PFSK-1 (cell line): ENCODE results near the gene MYO9A.

Experiments
- FOXP2 ChIP-seq: optimal IDR thresholded peaks from 2 replicates; pipeline ENCODE3; 2011; ENCODE audit warnings: borderline replicate concordance, control low read depth, inconsistent platforms; ENCODE audit not compliant: insufficient read depth; ENCODE audit errors: extremely low read length, extremely low read depth
- POLR2AphosphoS5 ChIP-seq: IDR thresholded peaks from 2 replicates; pipeline ENCODE4 v1.6.1; 2012; ENCODE audit warnings: low read depth, mild to moderate bottlenecking, control low read depth, low read length, moderate library complexity
- REST ChIP-seq, 2 experiments: IDR thresholded peaks; 2 replicates each; pipeline versions ENCODE4 v1.6.1 to v1.8.0; 2011 to 2012; ENCODE audit warnings: low read depth in 2 of 2, low read length in 2 of 2, control low read depth in 1 of 2, inconsistent platforms in 1 of 2, mild to moderate bottlenecking in 1 of 2, moderate library complexity in 1 of 2; ENCODE audit not compliant: insufficient read depth in 1 of 2
- SIN3A ChIP-seq: IDR thresholded peaks from 2 replicates; pipeline ENCODE4 v1.6.1; 2012; ENCODE audit warnings: mild to moderate bottlenecking, low read length, moderate library complexity, borderline replicate concordance; ENCODE audit not compliant: insufficient read depth
- TAF1 ChIP-seq: IDR thresholded peaks from 2 replicates; pipeline ENCODE4 v1.6.1; 2012; ENCODE audit warnings: low read length, control low read depth, borderline replicate concordance; ENCODE audit not compliant: insufficient read depth

The MYO9A gene

GRCh38 chr15:71802770-71803169 lies 315.2 kb downstream of the MYO9A start:
- TF ChIP-seq REST (IDR thresholded peaks at IDR 0.05; ENCODE audit: insufficient read depth in 1 of 2, low read depth in 2 of 2, low read length in 2 of 2), result no peak
- no peak for TF ChIP-seq SIN3A
- no peak for TF ChIP-seq TAF1
- no peak for TF ChIP-seq FOXP2
- no peak for TF ChIP-seq POLR2AphosphoS5

GRCh38 chr15:71801935-71802655 lies 315.9 kb downstream of the MYO9A start:
- TF ChIP-seq FOXP2 (no peak), TAF1 (no peak), REST (IDR thresholded peaks at IDR 0.05; ENCODE audit: insufficient read depth in 1 of 2, low read depth in 2 of 2, low read length in 2 of 2) (no peak), SIN3A (no peak), POLR2AphosphoS5 (no peak)

- no peak for TF ChIP-seq POLR2AphosphoS5
- no peak for TF ChIP-seq SIN3A
These were observed 316.9 kb downstream of the MYO9A start for GRCh38 chr15:71800835-71801745.

- TF ChIP-seq REST (IDR thresholded peaks at IDR 0.05; ENCODE audit: insufficient read depth in 1 of 2, low read depth in 2 of 2, low read length in 2 of 2) (no peak), FOXP2 (no peak), POLR2AphosphoS5 (no peak), TAF1 (no peak), SIN3A (no peak)
These were observed 317.8 kb downstream of the MYO9A start for GRCh38 chr15:71800190-71800589.

- TF ChIP-seq REST (IDR thresholded peaks at IDR 0.05; ENCODE audit: insufficient read depth in 1 of 2, low read depth in 2 of 2, low read length in 2 of 2) (no peak), FOXP2 (no peak), SIN3A (no peak), POLR2AphosphoS5 (no peak), TAF1 (no peak)
These were observed 319.3 kb downstream of the MYO9A start for GRCh38 chr15:71798641-71799040.
